HCT116 (cell line): Measurements from ENCODE around the gene FAM131C. TPM values are rescaled to one million over a fixed set of nuclear protein-coding genes. Genes with fewer than 3 reads are reported as not detected.

Experiments used
- ATAC-seq: fragments of 200-7000 bp; cut with Tn5 transposase; 2 replicates; pipeline ENCODE4 v1.9.1; 2020; ENCODE audit warnings: mild to moderate bottlenecking, moderate library complexity
- BruUV-seq: library from RNA; stranded (reverse); fragments of 400-500 nt; replicated peaks from 2 replicates; lab custom pipeline; 2021; lab: Mats Ljungman, UMichigan
- CTCF ChIA-PET: fragments of 300-600 bp; sonication (Branson Sonifier 250); formaldehyde crosslinking; loops from one replicate; lab custom pipeline; 2021; ENCODE audit warnings: antibody characterized with exemption; lab: Charles Lee
- POLR2A ChIA-PET: fragments of 300-600, 350-600 bp; sonication (Branson Sonifier 250); formaldehyde crosslinking; loops from one replicate; lab custom pipeline; 2021; ENCODE audit warnings: antibody characterized with exemption; lab: Charles Lee
- RAD21 ChIA-PET, 2 experiments: fragments of 300-600 bp; sonication (Branson Sonifier 250); formaldehyde crosslinking; loops; one replicate each; lab custom pipeline; 2023; ENCODE audit warnings: low total read pairs in 2 of 2; ENCODE audit not compliant: uncharacterized antibody in 2 of 2, unreplicated experiment in 2 of 2, low non-redundant PET in 1 of 2; lab: Charles Lee
- DNase-seq: peaks from one replicate; pipeline ENCODE4 v3.0.0-alpha.2; 2010; ENCODE audit warnings: low read depth, low spot score
- H2AFZ ChIP-seq: fragments of 200-600 bp; shearing (Covaris generic), sonication (generic); 2 replicates; pipeline ENCODE4 v1.6.1; 2017; ENCODE audit warnings: low read depth, mixed run types, mixed read lengths, antibody characterized with exemption, low read length; ENCODE audit not compliant: poor library complexity, severe bottlenecking
- H3K27ac ChIP-seq: 2 replicates; pipeline ENCODE4 v1.5.1; 2012; ENCODE audit warnings: low read depth, low read length
- H3K27me3 ChIP-seq: fragments of 200-600 bp; sonication (generic); 2 replicates; pipeline ENCODE4 v1.6.1; 2016; ENCODE audit warnings: mixed run types, low read length, mixed read lengths; ENCODE audit not compliant: insufficient read depth
- H3K36me3 ChIP-seq, 2 experiments: fragments of 200-500 bp in 1 of 2; fragments of 200-600 bp in 1 of 2; sonication (Bioruptor generic) in 1 of 2; sonication (generic) in 1 of 2; 2 replicates each; pipeline versions ENCODE4 v1.5.1 to v1.6.1; 2014 to 2016; ENCODE audit warnings: low read length in 2 of 2, inconsistent platforms in 1 of 2, mixed read lengths in 1 of 2, mixed run types in 1 of 2; ENCODE audit not compliant: insufficient read depth in 2 of 2, control insufficient read depth in 1 of 2
- H3K4me1 ChIP-seq, 2 experiments: fragments of 200-600 bp in 1 of 2; sonication (generic) in 1 of 2; 2 replicates each; pipeline versions ENCODE4 v1.5.1 to v1.6.1; 2012 to 2017; ENCODE audit warnings: low read length in 2 of 2, inconsistent platforms in 1 of 2, mild to moderate bottlenecking in 1 of 2, mixed read lengths in 1 of 2, mixed run types in 1 of 2, moderate library complexity in 1 of 2; ENCODE audit not compliant: insufficient read depth in 2 of 2, control insufficient read depth in 1 of 2
- H3K4me2 ChIP-seq: fragments of 200-600 bp; sonication (generic); 2 replicates; pipeline ENCODE4 v1.6.1; 2017; ENCODE audit warnings: mixed run types, low read length, mixed read lengths
- H3K4me3 ChIP-seq, 2 experiments: fragments of 200-600 bp in 1 of 2; sonication (generic) in 1 of 2; replicated peaks in 1 of 2; 2 replicates each; pipeline ENCODE4 v1.5.1; 2011 to 2016; ENCODE audit warnings: low read length in 2 of 2, control low read depth in 1 of 2, low read depth in 1 of 2, mild to moderate bottlenecking in 1 of 2, mixed read lengths in 1 of 2, mixed run types in 1 of 2
- H3K79me2 ChIP-seq: fragments of 200-600 bp; sonication (generic); 2 replicates; pipeline ENCODE4 v1.6.1; 2017; ENCODE audit warnings: mild to moderate bottlenecking, mixed run types, low read length, moderate library complexity, mixed read lengths; ENCODE audit not compliant: insufficient read depth
- H3K9ac ChIP-seq: fragments of 200-600 bp; sonication (generic); 2 replicates; pipeline ENCODE4 v1.6.1; 2016; ENCODE audit warnings: low read length, mixed read lengths
- H3K9me2 ChIP-seq: fragments of 200-600 bp; sonication (generic), shearing (Covaris generic); 2 replicates; pipeline ENCODE4 v1.6.1; 2017; ENCODE audit warnings: mixed run types, mild to moderate bottlenecking, moderate library complexity; ENCODE audit not compliant: insufficient read depth
- H3K9me3 ChIP-seq, 2 experiments: fragments of 200-500 bp in 1 of 2; fragments of 200-600 bp in 1 of 2; sonication (Bioruptor generic) in 1 of 2; sonication (generic) in 1 of 2; 2 replicates each; pipeline ENCODE4 v1.6.1; 2014 to 2017; ENCODE audit warnings: low read length in 2 of 2, mixed read lengths in 2 of 2, inconsistent platforms in 1 of 2, low read depth in 1 of 2, mild to moderate bottlenecking in 1 of 2, mixed run types in 1 of 2, moderate library complexity in 1 of 2; ENCODE audit not compliant: control insufficient read depth in 1 of 2, insufficient read depth in 1 of 2
- H4K20me1 ChIP-seq: fragments of 200-600 bp; sonication (generic), shearing (Covaris generic); 2 replicates; pipeline ENCODE4 v1.6.1; 2017; ENCODE audit warnings: mixed run types, mild to moderate bottlenecking, moderate library complexity; ENCODE audit not compliant: insufficient read depth
- CEBPB ChIP-seq: IDR thresholded peaks from 2 replicates; pipeline ENCODE4 v1.6.1; 2012; ENCODE audit warnings: low read depth
- EGR1 ChIP-seq: IDR thresholded peaks from 2 replicates; pipeline ENCODE4 v1.6.1; 2012; ENCODE audit warnings: low read depth
- ELF1 ChIP-seq: IDR thresholded peaks from 2 replicates; pipeline ENCODE4 v1.6.1; 2012; ENCODE audit warnings: low read depth, borderline replicate concordance
- FOSL1 ChIP-seq: IDR thresholded peaks from 2 replicates; pipeline ENCODE4 v1.6.1; 2012; ENCODE audit warnings: low read depth
- MAX ChIP-seq: IDR thresholded peaks from 2 replicates; pipeline ENCODE4 v1.6.1; 2012
- POLR2AphosphoS5 ChIP-seq: IDR thresholded peaks from 2 replicates; pipeline ENCODE4 v1.6.1; 2011; ENCODE audit warnings: mild to moderate bottlenecking, low read depth, low read length, moderate library complexity
- RAD21 ChIP-seq: IDR thresholded peaks from 2 replicates; pipeline ENCODE4 v1.6.1; 2012; ENCODE audit warnings: low read depth, mild to moderate bottlenecking
- SP1 ChIP-seq: IDR thresholded peaks from 2 replicates; pipeline ENCODE4 v1.6.1; 2012; ENCODE audit warnings: low read depth
- ZBTB33 ChIP-seq: IDR thresholded peaks from 2 replicates; pipeline ENCODE4 v1.6.1; 2011; ENCODE audit warnings: mild to moderate bottlenecking, low read length, moderate library complexity; ENCODE audit not compliant: insufficient replicate concordance; ENCODE audit errors: extremely low read depth
- ZNF274 ChIP-seq: fragments of 200-500 bp; sonication (Bioruptor generic); IDR thresholded peaks from 2 replicates; pipeline ENCODE4 v1.6.1; 2014; ENCODE audit warnings: mild to moderate bottlenecking, low read depth, low read length, inconsistent platforms
- intact Hi-C: fragments of 100-400 bp; cut with micrococcal nuclease; formaldehyde crosslinking; loops from 2 replicates; pipeline ENCODE4 v1.10.0; 2022
- total RNA-seq: library from RNA; stranded (reverse); gene quantifications from one replicate; pipeline ENCODE4 v1.2.1, GENCODE V29; 2021; ENCODE audit not compliant: unreplicated experiment
- TF ChIP-seq, protein P1 (sequence below): IDR thresholded peaks from 2 replicates; pipeline ENCODE4 v1.6.1; 2012; ENCODE audit warnings: low read depth
- TF ChIP-seq, protein P2 (sequence below): IDR thresholded peaks from 2 replicates; pipeline ENCODE4 v1.6.1; 2012

Gene FAM131C
- total RNA-seq, 1 experiment from 2014 or later = 11.6 TPM

DNA sequence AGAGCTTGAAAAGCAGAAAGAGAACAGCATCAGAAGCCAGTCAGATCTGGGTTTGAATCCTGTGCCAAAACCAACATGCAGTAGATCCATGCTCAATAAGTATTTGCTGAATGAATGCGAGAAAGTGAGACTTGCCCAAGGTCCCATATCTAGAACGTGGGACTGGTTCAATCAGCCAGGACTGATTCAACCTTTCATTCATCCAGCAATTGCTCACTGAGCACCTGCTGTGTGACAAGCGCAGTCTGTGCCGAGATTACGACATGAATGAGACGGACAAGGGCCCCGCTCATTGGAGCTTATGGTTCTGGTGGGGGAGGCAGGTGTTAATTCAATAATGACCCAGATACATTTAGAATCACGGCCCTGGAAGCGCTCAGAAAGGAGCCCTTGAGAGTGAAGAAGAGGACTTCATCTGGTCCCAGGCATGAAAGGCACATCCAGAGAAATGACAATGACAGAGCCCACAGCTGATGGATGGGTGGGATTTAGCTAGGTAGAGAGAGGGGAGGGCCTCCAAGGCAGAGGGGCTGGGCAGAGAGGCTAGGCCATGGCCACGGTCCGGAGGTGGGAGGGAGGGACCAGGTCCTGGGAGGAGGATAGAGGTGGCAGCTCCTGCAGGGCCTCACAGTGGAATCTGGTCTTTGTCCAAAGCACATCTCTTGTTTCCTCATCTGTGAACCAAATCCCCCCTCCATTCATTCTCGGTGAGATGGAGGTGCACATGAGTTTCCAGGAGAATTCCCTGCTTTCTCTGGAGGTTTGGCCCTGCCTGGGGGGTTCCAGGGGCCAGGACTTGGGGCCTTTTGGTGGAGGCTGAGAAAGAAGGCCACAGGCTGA lies 4.2 kb upstream of the FAM131C start:
- peaks cover 30 to 74% of the 10 kb centered on the region in 2 experiments for H3K4me1 ChIP-seq
- no peak overlapping the region for H2AFZ ChIP-seq
- H3K27ac ChIP-seq = no peak overlapping the region; the same call in 1 of the 2 replicates

More for the DNA sequence above, 4.2 kb upstream of the FAM131C start:
- Histone ChIP-seq H3K9me3 (no peaks in the 10 kb centered on the region), H4K20me1 (no peaks in the 10 kb centered on the region), H3K4me2 (peak overlapping the region; percentile 87; the same call in 1 of the 2 replicates), H3K9ac (peak overlapping the region; percentile 57; the same call in 1 of the 2 replicates), H3K9me2 (no peaks in the 10 kb centered on the region), H3K4me3 (no peak overlapping the region), H3K27me3 (no peaks in the 10 kb centered on the region), H3K79me2 (no peaks in the 10 kb centered on the region), H3K36me3 (no peaks in the 10 kb centered on the region)
- ATAC-seq = no peak
- intact Hi-C loops = loop anchor here (2.0 kb wide), 1 partner anchor 67 kb away; no protein-coding TSS in a partner anchor
- POLR2A ChIA-PET = interaction anchor here (0.7 to 4.4 kb wide), 3 partner anchors 43 to 109 kb away, joined by 3 to 31 read pairs (median 3); no protein-coding TSS in a partner anchor
- no peak for DNase-seq
- BruUV-seq = no TSS peak
- RAD21 ChIA-PET = interaction anchor here (0.7 to 2.5 kb wide), 5 partner anchors 106 to 155 kb away, joined by 3 to 26 read pairs (median 10); no protein-coding TSS in a partner anchor
- TF ChIP-seq, protein P1, sequence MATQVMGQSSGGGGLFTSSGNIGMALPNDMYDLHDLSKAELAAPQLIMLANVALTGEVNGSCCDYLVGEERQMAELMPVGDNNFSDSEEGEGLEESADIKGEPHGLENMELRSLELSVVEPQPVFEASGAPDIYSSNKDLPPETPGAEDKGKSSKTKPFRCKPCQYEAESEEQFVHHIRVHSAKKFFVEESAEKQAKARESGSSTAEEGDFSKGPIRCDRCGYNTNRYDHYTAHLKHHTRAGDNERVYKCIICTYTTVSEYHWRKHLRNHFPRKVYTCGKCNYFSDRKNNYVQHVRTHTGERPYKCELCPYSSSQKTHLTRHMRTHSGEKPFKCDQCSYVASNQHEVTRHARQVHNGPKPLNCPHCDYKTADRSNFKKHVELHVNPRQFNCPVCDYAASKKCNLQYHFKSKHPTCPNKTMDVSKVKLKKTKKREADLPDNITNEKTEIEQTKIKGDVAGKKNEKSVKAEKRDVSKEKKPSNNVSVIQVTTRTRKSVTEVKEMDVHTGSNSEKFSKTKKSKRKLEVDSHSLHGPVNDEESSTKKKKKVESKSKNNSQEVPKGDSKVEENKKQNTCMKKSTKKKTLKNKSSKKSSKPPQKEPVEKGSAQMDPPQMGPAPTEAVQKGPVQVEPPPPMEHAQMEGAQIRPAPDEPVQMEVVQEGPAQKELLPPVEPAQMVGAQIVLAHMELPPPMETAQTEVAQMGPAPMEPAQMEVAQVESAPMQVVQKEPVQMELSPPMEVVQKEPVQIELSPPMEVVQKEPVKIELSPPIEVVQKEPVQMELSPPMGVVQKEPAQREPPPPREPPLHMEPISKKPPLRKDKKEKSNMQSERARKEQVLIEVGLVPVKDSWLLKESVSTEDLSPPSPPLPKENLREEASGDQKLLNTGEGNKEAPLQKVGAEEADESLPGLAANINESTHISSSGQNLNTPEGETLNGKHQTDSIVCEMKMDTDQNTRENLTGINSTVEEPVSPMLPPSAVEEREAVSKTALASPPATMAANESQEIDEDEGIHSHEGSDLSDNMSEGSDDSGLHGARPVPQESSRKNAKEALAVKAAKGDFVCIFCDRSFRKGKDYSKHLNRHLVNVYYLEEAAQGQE = no peak
- no peak for TF ChIP-seq MAX
- TF ChIP-seq ELF1 = no peak
- TF ChIP-seq SP1 = no peak
- TF ChIP-seq FOSL1 = no peak
- TF ChIP-seq EGR1 = no peak
- no peak for TF ChIP-seq ZBTB33
- no peak for TF ChIP-seq CEBPB
- no peak for TF ChIP-seq ZNF274
- TF ChIP-seq POLR2AphosphoS5 = no peak
- TF ChIP-seq, protein P2, sequence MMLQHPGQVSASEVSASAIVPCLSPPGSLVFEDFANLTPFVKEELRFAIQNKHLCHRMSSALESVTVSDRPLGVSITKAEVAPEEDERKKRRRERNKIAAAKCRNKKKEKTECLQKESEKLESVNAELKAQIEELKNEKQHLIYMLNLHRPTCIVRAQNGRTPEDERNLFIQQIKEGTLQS = no peak
- no peak for TF ChIP-seq RAD21
- CTCF ChIA-PET = interaction anchor here (0.7 to 7.9 kb wide), 6 partner anchors 35 to 543 kb away, joined by 3 to 222 read pairs (median 14); no protein-coding TSS in a partner anchor
